Esophagus muscularis mucosa (tissue), 4 donors: ENCODE measurements around the gene SLC35F3.

Experiments used
- EP300 ChIP-seq: sonication (generic); formaldehyde crosslinking; IDR thresholded peaks from one replicate; pipeline ENCODE4 v1.6.1; 2017; ENCODE audit warnings: antibody characterized with exemption
- POLR2A ChIP-seq: fragments of 450-650 bp; IDR thresholded peaks from one replicate; pipeline ENCODE4 v1.6.1; 2017; ENCODE audit warnings: antibody characterized with exemption, moderate library complexity, mild to moderate bottlenecking, low read depth
- TF ChIP-seq, protein P1 (sequence below), 3 experiments: fragments of 200-600 bp in 2 of 3; fragments of 450-650 bp in 1 of 3; sonication (generic) in 2 of 3; IDR thresholded peaks; one replicate each; pipeline ENCODE4 v1.5.1; 2017 to 2019; ENCODE audit warnings: antibody characterized with exemption in 3 of 3, mild to moderate bottlenecking in 2 of 3, moderate library complexity in 1 of 3

DNA sequence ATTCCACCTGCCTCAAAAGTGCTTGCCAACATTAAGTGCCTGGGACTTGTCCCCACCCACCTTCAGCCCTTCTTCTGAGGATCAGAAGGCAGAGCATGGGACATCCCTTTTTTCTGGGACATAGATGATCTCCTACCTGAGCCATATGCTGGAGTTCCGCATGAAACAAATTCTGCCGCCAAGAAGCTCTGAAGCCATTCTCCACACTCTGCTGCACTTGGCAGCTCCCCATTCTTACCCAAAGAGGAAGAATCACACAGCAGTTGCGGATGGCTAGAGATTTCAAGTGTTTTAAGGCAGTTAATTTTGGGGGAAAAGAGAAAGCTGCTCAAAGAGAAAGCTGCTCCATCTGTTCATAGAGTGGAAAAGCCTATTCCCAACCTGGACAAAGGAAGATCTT, 271.5 kb downstream of the SLC35F3 start:
- no peak for TF ChIP-seq POLR2A
- TF ChIP-seq EP300: no peak
- TF ChIP-seq, protein P1, sequence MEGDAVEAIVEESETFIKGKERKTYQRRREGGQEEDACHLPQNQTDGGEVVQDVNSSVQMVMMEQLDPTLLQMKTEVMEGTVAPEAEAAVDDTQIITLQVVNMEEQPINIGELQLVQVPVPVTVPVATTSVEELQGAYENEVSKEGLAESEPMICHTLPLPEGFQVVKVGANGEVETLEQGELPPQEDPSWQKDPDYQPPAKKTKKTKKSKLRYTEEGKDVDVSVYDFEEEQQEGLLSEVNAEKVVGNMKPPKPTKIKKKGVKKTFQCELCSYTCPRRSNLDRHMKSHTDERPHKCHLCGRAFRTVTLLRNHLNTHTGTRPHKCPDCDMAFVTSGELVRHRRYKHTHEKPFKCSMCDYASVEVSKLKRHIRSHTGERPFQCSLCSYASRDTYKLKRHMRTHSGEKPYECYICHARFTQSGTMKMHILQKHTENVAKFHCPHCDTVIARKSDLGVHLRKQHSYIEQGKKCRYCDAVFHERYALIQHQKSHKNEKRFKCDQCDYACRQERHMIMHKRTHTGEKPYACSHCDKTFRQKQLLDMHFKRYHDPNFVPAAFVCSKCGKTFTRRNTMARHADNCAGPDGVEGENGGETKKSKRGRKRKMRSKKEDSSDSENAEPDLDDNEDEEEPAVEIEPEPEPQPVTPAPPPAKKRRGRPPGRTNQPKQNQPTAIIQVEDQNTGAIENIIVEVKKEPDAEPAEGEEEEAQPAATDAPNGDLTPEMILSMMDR (IDR thresholded peaks at IDR 0.05): no peak
